Type B pancreatic cell (in vitro differentiated cells): ENCODE results near the gene HBP1. TPM values are rescaled to one million over a fixed set of nuclear protein-coding genes. Genes with fewer than 3 reads are reported as not detected.

ENCODE experiments used
- DNase-seq: peaks from one replicate; pipeline ENCODE4 v3.0.0; 2021; ENCODE audit warnings: mixed read lengths; ENCODE audit not compliant: unreplicated experiment; ENCODE audit errors: extremely low spot score
- H3K27ac Mint-ChIP-seq: 2 replicates; pipeline ENCODE4 v1.8.0; 2021; ENCODE audit warnings: mild to moderate bottlenecking, mixed read lengths
- H3K27me3 Mint-ChIP-seq: 2 replicates; pipeline ENCODE4 v1.8.0; 2021; ENCODE audit warnings: mixed read lengths
- H3K36me3 Mint-ChIP-seq: 2 replicates; pipeline ENCODE4 v1.8.0; 2021; ENCODE audit warnings: mixed read lengths
- H3K4me1 Mint-ChIP-seq: one replicate; pipeline ENCODE4 v1.8.0; 2021; ENCODE audit warnings: mixed read lengths; ENCODE audit not compliant: unreplicated experiment
- H3K4me3 Mint-ChIP-seq: 2 replicates; pipeline ENCODE4 v1.8.0; 2021; ENCODE audit warnings: mild to moderate bottlenecking, mixed read lengths
- H3K9me3 Mint-ChIP-seq: 2 replicates; pipeline ENCODE4 v1.8.0; 2021; ENCODE audit warnings: mixed read lengths
- total RNA-seq: library from RNA; stranded (reverse); gene quantifications from 2 replicates; pipeline ENCODE4 v1.2.1, GENCODE V29; 2021; ENCODE audit warnings: low replicate concordance
- TF ChIP-seq, protein P1 (sequence below): fragments of 200-600 bp; sonication (generic); conservative IDR thresholded peaks from 2 replicates; pipeline ENCODE4 v1.5.0; 2021; ENCODE audit warnings: antibody characterized with exemption, mild to moderate bottlenecking

Gene HBP1
- total RNA-seq, 1 donor from 2014 or later, result 56.9 TPM

DNA sequence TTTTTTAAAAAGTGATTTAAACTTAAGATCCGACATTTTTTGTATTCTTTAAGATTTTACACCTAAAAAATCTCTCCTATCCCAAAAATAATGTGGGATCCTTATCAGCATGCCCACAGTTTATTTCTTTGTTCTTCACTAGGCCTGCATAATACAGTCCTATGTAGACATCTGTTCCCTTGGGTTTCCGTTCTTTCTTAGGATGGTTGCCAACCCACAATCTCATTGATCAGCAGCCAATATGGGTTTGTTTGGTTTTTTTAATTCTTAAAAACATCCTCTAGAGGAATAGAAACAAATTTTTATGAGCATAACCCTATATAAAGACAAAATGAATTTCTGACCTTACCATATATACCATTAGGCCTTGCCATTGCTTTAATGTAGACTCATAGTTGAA is 8.4 kb upstream of the HBP1 start:
- no peak overlapping the region for H3K27ac Mint-ChIP-seq
- H3K9me3 Mint-ChIP-seq, result no peaks in the 10 kb centered on the region
- no peak for DNase-seq
- no peaks in the 10 kb centered on the region for H3K27me3 Mint-ChIP-seq
- TF ChIP-seq, protein P1, sequence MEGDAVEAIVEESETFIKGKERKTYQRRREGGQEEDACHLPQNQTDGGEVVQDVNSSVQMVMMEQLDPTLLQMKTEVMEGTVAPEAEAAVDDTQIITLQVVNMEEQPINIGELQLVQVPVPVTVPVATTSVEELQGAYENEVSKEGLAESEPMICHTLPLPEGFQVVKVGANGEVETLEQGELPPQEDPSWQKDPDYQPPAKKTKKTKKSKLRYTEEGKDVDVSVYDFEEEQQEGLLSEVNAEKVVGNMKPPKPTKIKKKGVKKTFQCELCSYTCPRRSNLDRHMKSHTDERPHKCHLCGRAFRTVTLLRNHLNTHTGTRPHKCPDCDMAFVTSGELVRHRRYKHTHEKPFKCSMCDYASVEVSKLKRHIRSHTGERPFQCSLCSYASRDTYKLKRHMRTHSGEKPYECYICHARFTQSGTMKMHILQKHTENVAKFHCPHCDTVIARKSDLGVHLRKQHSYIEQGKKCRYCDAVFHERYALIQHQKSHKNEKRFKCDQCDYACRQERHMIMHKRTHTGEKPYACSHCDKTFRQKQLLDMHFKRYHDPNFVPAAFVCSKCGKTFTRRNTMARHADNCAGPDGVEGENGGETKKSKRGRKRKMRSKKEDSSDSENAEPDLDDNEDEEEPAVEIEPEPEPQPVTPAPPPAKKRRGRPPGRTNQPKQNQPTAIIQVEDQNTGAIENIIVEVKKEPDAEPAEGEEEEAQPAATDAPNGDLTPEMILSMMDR, result no peak
- no peak overlapping the region for H3K4me3 Mint-ChIP-seq
- peaks cover 5% of the 10 kb centered on the region for H3K36me3 Mint-ChIP-seq
- H3K4me1 Mint-ChIP-seq, result peaks cover 4% of the 10 kb centered on the region

- DNase-seq, result no peak
- TF ChIP-seq, protein P1, result no peak
- Mint-ChIP-seq H3K27ac (no peak overlapping the region), H3K4me1 (peaks cover 6% of the 10 kb centered on the region), H3K4me3 (no peak overlapping the region), H3K36me3 (no peaks in the 10 kb centered on the region), H3K27me3 (no peaks in the 10 kb centered on the region), H3K9me3 (no peaks in the 10 kb centered on the region)
Measured at GRCh38 chr7:107161415-107161814, 7.4 kb upstream of the HBP1 start.

- TF ChIP-seq, protein P1, result no peak
- Mint-ChIP-seq H3K9me3 (no peaks in the 10 kb centered on the region), H3K4me3 (no peak overlapping the region), H3K4me1 (peaks cover 6% of the 10 kb centered on the region), H3K36me3 (no peaks in the 10 kb centered on the region), H3K27me3 (no peaks in the 10 kb centered on the region), H3K27ac (no peak overlapping the region)
- no peak for DNase-seq
Measured at GRCh38 chr7:107162475-107162874, 6.3 kb upstream of the HBP1 start.

- peaks cover 5% of the 10 kb centered on the region for H3K27me3 Mint-ChIP-seq
- TF ChIP-seq, protein P1, result no peak
- H3K9me3 Mint-ChIP-seq, result no peaks in the 10 kb centered on the region
- peak overlapping the region; percentile 39 for H3K27ac Mint-ChIP-seq
- H3K4me3 Mint-ChIP-seq, result no peak overlapping the region
- no peak for DNase-seq
- peaks cover 6% of the 10 kb centered on the region for H3K4me1 Mint-ChIP-seq
- no peaks in the 10 kb centered on the region for H3K36me3 Mint-ChIP-seq
Measured at GRCh38 chr7:107164092-107164491, 4.7 kb upstream of the HBP1 start.

- peaks cover 6% of the 10 kb centered on the region for H3K4me1 Mint-ChIP-seq
- TF ChIP-seq, protein P1, result no peak
- peak overlapping the region; percentile 30 for H3K4me3 Mint-ChIP-seq
- H3K27me3 Mint-ChIP-seq, result peaks cover 5% of the 10 kb centered on the region
- peak overlapping the region; percentile 34 for H3K27ac Mint-ChIP-seq
- no peaks in the 10 kb centered on the region for H3K36me3 Mint-ChIP-seq
- no peaks in the 10 kb centered on the region for H3K9me3 Mint-ChIP-seq
- DNase-seq, result no peak
Measured at GRCh38 chr7:107165341-107165740, 3.5 kb upstream of the HBP1 start.
